GM19043 (cell line): ENCODE data around the gene ZKSCAN3.
"Not testable (repeated sequence)": the region's sequence is repeated elsewhere in the genome, so short reads cannot be mapped to it uniquely, and the experiment has no call there.

ENCODE experiments used
- ATAC-seq: cut with Tn5 transposase; IDR thresholded peaks from one replicate; pipeline ENCODE4 v1.9.1; 2021; ENCODE audit warnings: low read depth; ENCODE audit not compliant: unreplicated experiment

The ZKSCAN3 gene

GRCh38 chr6:28349892-28350737 lies at the start of gene ZKSCAN3:
ZKSCAN3 (plus strand) TSS chr6:28349947; CDS start chr6:28359587, 9,640 bp downstream.
- peak; percentile 94 for ATAC-seq

- peak; percentile 83 for ATAC-seq
Measured at GRCh38 chr6:28303570-28303969, 46.2 kb upstream of the ZKSCAN3 start.

- not testable (repeated sequence) for ATAC-seq
Measured at GRCh38 chr6:28306363-28306762, 43.4 kb upstream of the ZKSCAN3 start.

GRCh38 chr6:28311139-28311823 lies 38.5 kb upstream of the ZKSCAN3 start:
- no peak for ATAC-seq

GRCh38 chr6:28312939-28313338 lies 36.8 kb upstream of the ZKSCAN3 start:
- no peak for ATAC-seq

- no peak for ATAC-seq
Measured at GRCh38 chr6:28315628-28316027, 34.1 kb upstream of the ZKSCAN3 start.

GRCh38 chr6:28317866-28318265 lies 31.9 kb upstream of the ZKSCAN3 start:
- not testable (repeated sequence) for ATAC-seq

GRCh38 chr6:28322661-28323060 lies 27.1 kb upstream of the ZKSCAN3 start:
- no peak for ATAC-seq

GRCh38 chr6:28323813-28324424 lies 25.8 kb upstream of the ZKSCAN3 start:
- ATAC-seq, result no peak

GRCh38 chr6:28326371-28326948 lies 23.3 kb upstream of the ZKSCAN3 start:
- no peak for ATAC-seq

- no peak for ATAC-seq
Measured at GRCh38 chr6:28330041-28330440, 19.7 kb upstream of the ZKSCAN3 start.

GRCh38 chr6:28333047-28333446 lies 16.7 kb upstream of the ZKSCAN3 start:
- ATAC-seq, result no peak

- no peak for ATAC-seq
Measured at GRCh38 chr6:28333599-28334018, 16.1 kb upstream of the ZKSCAN3 start.

- no peak for ATAC-seq
Measured at GRCh38 chr6:28334286-28335039, 15.3 kb upstream of the ZKSCAN3 start.

GRCh38 chr6:28335040-28335563 lies 14.6 kb upstream of the ZKSCAN3 start:
- peak; percentile 6 for ATAC-seq

- ATAC-seq, result peak; percentile 84
Measured at GRCh38 chr6:28335564-28336283, 14.0 kb upstream of the ZKSCAN3 start, which contains the start of gene ZSCAN31. ZSCAN31 (minus strand) TSS chr6:28336148; CDS start chr6:28329683, 6,465 bp downstream.

GRCh38 chr6:28336284-28337120 lies 13.2 kb upstream of the ZKSCAN3 start:
- ATAC-seq, result peak; percentile 42

GRCh38 chr6:28337121-28337520 lies 12.6 kb upstream of the ZKSCAN3 start:
- ATAC-seq, result no peak
